ENCODE data around the gene ZNHIT2. TPM values are rescaled to one million over a fixed set of nuclear protein-coding genes. Genes with fewer than 3 reads are reported as not detected.

ZNHIT2 gene
- total RNA-seq, 1 experiment from 2014 or later = 48.2 TPM

- H3K27ac ChIP-seq (ENCODE audit: low read length) = no peak overlapping the region
- CTCF ChIA-PET = interaction anchor here (0.7 to 1.1 kb wide), 4 partner anchors 9 to 71 kb away, joined by 3 to 7 read pairs (median 4); partner anchors contain the start of gene SAC3D1
- BruUV-seq (replicated peaks) = no TSS peak
- peak; percentile 47 for ATAC-seq
- TF ChIP-seq CTCF (conservative IDR thresholded peaks at IDR 0.05; ENCODE audit: low read depth, low read length) (peak; percentile 93), EZH2 (IDR thresholded peaks at IDR 0.05; ENCODE audit: low read length, unreplicated experiment) (no peak), EZH2phosphoT487 (IDR thresholded peaks at IDR 0.05; ENCODE audit: borderline replicate concordance, low read length) (no peak)
- H3K4me1 ChIP-seq (ENCODE audit: insufficient read depth, low read length) = peaks cover 21% of the 10 kb centered on the region
- H2AFZ ChIP-seq (ENCODE audit: low read length) = peak overlapping the region; percentile 35; the same call in 1 of the 2 replicates
- peak overlapping the region; percentile 97 for H3K4me2 ChIP-seq (ENCODE audit: low read length)
- intact Hi-C loops (cut with micrococcal nuclease) = no loop called here
- POLR2A ChIA-PET (ENCODE audit: unreplicated experiment) = interaction anchor here (0.6 to 1.0 kb wide), 2 partner anchors 23 to 334 kb away, joined by 3 to 4 read pairs; partner anchors contain the start of gene SF1
- no peaks in the 10 kb centered on the region for H4K20me1 ChIP-seq (ENCODE audit: low read length)
- no peaks in the 10 kb centered on the region for H3K9me3 ChIP-seq (ENCODE audit: low read length)
- no peaks in the 10 kb centered on the region for H3K9me2 ChIP-seq (replicated peaks; ENCODE audit: low read length)
- H3K27me3 ChIP-seq (ENCODE audit: low read length) = no peaks in the 10 kb centered on the region
- peak; percentile 67 for DNase-seq
- H3F3A ChIP-seq (ENCODE audit: low read length, unreplicated experiment) = no peaks in the 10 kb centered on the region
- H3K4me3 ChIP-seq (ENCODE audit: low read length) = peak overlapping the region; percentile 73
- H3K9ac ChIP-seq (ENCODE audit: low read length) = peak overlapping the region; percentile 57
- peaks cover 23% of the 10 kb centered on the region for H3K79me2 ChIP-seq (ENCODE audit: low read length)
- H3K36me3 ChIP-seq (ENCODE audit: low read depth, low read length) = no peaks in the 10 kb centered on the region
Measured at GRCh38 chr11:65112546-65113360, 4.7 kb downstream of the ZNHIT2 start.

DNA sequence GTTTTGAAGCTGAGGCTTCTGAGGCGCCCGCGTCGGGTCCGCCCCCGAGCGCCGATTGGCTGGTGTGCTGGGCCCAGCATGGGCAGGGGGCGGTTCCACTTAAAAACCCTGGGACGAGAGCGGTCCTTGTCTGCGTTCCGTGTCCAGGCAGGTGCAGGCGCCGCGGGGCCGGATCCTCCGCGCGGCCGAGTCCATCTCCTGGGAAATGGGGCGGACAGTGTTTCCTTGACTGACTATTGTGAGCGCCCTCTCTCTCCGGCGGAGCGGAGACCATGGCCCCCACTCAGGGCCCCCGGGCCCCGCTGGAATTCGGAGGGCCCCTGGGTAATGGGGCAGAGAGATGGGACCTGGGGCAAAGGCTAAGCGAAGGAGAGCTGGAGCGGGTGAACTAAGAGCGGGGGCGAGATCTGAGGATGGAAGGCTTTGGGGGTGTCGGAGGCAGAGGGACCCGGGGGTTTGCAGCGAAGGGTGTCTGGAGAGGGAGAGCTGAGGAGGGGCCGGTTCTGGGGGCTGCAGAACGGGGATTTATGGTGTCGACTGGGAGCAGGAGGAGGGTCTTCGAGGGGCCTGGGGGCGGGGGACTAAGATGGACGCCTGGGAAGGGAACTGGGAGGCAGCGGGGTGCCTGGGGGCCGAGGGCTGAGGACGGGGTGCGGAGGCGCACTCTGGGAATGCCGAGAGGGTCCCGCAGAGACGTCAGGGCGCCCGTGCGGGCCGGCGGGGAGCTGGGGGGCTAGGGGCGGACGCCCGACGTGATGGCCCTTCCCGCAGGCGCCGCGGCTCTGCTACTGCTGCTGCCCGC lies 5.6 kb downstream of the ZNHIT2 start, which contains the start of gene TM7SF2:
TM7SF2 (plus strand) TSS at position 129 of the 802 bp plus-strand sequence; CDS start at position 273, 144 bp downstream.
- intact Hi-C loops (cut with micrococcal nuclease) = no loop called here
- TF ChIP-seq CTCF (conservative IDR thresholded peaks at IDR 0.05; ENCODE audit: low read depth, low read length) (no peak), EZH2 (IDR thresholded peaks at IDR 0.05; ENCODE audit: low read length, unreplicated experiment) (no peak), EZH2phosphoT487 (IDR thresholded peaks at IDR 0.05; ENCODE audit: borderline replicate concordance, low read length) (no peak)
- H3K4me3 ChIP-seq (ENCODE audit: low read length) = peak within 1 kb of the TSS; percentile 73
- ATAC-seq (peak; percentile 81), DNase-seq (peak; percentile 98)
- peaks cover 18% of the 10 kb centered on the region for H3K79me2 ChIP-seq (ENCODE audit: low read length)
- BruUV-seq (replicated peaks) = TSS peak; percentile 4
- peak within 1 kb of the TSS; percentile 97 for H3K4me2 ChIP-seq (ENCODE audit: low read length)
- no peaks in the 10 kb centered on the region for H4K20me1 ChIP-seq (ENCODE audit: low read length)
- H2AFZ ChIP-seq (ENCODE audit: low read length) = peak within 1 kb of the TSS; percentile 35; the same call in 1 of the 2 replicates
- CTCF ChIA-PET = interaction anchor here (0.5 to 1.1 kb wide), 6 partner anchors 8 to 324 kb away, joined by 3 to 5 read pairs (median 4); partner anchors contain the start of genes MRPL49 and SAC3D1
- peaks cover 21% of the 10 kb centered on the region for H3K4me1 ChIP-seq (ENCODE audit: insufficient read depth, low read length)
- POLR2A ChIA-PET (ENCODE audit: unreplicated experiment) = interaction anchor here (0.6 to 1.0 kb wide), 4 partner anchors 10 to 333 kb away, joined by 3 to 4 read pairs (median 3); partner anchors contain the start of genes FAU, MRPL49 and SF1
- H3K9me3 ChIP-seq (ENCODE audit: low read length) = no peaks in the 10 kb centered on the region
- H3F3A ChIP-seq (ENCODE audit: low read length, unreplicated experiment) = no peaks in the 10 kb centered on the region
- H3K36me3 ChIP-seq (ENCODE audit: low read depth, low read length) = no peaks in the 10 kb centered on the region
- peak within 1 kb of the TSS; percentile 57 for H3K9ac ChIP-seq (ENCODE audit: low read length)
- no peak within 1 kb of the TSS for H3K27ac ChIP-seq (ENCODE audit: low read length)
- no peaks in the 10 kb centered on the region for H3K9me2 ChIP-seq (replicated peaks; ENCODE audit: low read length)
- H3K27me3 ChIP-seq (ENCODE audit: low read length) = no peaks in the 10 kb centered on the region
